NCI-H187 (cell line): ENCODE results near the gene CASP6.

Experiments
- DNase-seq, 2 experiments: peaks; one replicate each; lab custom pipeline; 2025; lab: John Stamatoyannopoulos, UW

Gene CASP6

GRCh38 chr4:109702950-109703663, at the start of gene CASP6:
Gene CASP6 (minus strand): TSS chr4:109703445. CDS start chr4:109703395, 50 bp downstream.
- peak; percentile 8 to 26 for DNase-seq

DNA sequence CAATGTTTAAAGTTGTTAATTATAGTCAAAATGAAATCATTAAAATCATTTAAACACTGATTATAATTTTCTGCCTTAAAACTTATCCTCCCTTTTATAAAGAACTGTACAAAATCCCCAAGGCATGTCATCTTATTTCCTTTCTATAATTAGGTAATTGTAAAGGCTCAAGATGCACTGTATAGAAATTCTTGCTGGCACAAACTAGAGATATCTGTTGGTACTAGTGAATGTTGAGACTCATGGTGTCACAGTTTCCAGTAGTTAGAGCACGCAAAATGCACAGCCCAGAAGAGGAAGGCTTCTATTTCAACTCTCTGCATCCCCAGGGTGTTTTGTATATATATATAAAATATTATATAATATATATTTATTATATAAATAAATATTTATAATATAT, 49.3 kb upstream of the CASP6 start:
- DNase-seq = no peak

GRCh38 chr4:109751852-109752251, 48.6 kb upstream of the CASP6 start:
- no peak for DNase-seq

DNA sequence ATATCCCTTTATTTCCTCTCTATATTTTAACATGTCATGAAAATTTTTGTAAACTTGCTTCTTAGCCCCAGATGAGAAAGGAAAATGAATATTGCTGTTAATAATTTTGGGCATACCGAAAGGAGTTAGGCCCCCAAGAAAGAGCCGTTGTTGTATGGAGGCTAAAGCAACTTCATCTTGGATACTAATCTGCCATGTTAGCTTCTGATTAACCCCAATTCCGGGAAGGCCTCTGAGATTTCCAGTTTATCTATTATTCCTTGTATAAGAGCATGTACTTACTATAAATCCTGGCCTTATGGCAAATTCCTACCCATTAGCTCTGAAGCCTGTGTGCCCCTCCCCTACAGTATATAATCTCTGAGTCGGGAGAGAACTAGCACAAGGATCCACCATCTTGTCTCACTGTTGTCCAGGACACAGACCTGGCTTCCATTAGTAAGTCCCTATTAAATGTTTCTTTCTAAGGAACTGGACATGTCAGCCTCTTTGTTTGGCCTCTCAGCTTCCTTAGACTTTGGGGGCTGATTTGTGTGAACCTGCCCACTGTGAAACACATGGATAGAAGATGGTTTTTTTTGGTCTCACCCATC, 47.5 kb upstream of the CASP6 start:
- no peak for DNase-seq

DNA sequence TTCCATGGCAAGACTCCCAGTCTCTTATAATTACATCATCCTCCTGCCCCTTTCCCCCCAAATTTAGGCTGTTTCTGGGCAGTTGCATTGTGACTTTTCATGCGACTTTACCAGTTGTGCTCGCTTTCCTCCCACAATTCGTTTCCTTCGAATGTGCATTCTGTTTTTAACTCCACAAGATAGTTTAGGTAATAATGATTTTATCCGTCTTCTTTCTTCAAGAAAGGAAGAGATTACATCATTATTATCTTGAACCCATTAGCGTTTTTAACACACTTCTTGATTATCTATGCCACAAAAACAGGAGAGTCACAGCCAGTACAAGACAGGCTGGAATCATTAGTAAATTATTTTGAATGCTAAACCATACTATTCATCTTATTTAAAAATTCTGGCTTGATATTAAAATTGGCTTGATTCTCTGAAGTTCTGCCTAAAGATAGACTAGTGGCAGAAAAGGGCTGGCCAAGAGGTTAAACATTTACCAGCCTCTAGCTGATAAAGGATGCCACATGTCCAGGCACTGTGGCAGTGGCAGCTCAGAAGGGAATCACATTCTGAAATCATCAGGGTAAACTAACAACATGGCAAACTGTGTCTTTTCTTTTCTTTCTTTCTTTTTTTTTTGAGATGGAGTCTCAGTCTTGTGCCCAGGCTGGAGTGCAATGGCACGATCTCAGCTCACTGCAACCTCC, 46.3 kb upstream of the CASP6 start:
- no peak for DNase-seq

DNA sequence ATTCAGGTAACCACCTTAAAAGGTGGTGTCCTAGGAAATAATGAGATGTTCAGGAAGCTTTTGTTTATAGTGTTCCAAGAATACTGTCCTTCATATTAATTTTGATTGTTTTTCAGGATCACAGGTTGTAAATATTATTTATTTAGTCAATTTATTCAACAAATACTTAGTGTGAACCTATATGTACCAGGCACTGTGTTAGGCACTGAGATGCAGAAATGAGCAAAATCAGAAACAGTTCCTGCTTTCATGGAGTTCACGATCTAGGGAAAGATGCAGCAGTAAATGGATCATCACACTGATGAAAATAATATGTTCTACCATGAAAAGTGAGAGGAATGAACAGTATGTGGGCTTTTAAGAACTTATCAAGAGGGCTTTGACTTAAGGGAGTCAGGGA, 44.9 kb upstream of the CASP6 start:
- no peak for DNase-seq

DNA sequence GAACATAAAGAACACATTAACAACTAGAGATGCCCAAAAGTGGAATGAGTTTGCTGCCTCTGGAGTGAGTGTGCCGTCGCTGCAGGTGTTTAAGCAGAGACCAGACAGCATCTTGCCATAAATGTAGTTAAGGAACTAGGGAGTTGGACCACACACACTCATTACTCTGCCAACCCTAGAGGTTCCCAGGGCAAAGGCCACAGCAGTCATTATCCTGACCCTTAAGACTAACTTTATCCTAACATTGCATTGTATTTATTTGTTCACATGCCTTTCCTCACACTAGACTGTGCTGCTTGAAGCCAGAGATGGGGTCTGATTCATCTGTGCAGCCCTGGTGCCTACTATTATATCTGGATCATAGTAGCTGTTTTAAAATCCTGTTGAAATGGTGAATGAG, 43.5 kb upstream of the CASP6 start:
- no peak for DNase-seq

GRCh38 chr4:109745830-109746229, 42.6 kb upstream of the CASP6 start:
- DNase-seq = no peak

- no peak for DNase-seq
These were observed 36.3 kb upstream of the CASP6 start for GRCh38 chr4:109739547-109739946.

DNA sequence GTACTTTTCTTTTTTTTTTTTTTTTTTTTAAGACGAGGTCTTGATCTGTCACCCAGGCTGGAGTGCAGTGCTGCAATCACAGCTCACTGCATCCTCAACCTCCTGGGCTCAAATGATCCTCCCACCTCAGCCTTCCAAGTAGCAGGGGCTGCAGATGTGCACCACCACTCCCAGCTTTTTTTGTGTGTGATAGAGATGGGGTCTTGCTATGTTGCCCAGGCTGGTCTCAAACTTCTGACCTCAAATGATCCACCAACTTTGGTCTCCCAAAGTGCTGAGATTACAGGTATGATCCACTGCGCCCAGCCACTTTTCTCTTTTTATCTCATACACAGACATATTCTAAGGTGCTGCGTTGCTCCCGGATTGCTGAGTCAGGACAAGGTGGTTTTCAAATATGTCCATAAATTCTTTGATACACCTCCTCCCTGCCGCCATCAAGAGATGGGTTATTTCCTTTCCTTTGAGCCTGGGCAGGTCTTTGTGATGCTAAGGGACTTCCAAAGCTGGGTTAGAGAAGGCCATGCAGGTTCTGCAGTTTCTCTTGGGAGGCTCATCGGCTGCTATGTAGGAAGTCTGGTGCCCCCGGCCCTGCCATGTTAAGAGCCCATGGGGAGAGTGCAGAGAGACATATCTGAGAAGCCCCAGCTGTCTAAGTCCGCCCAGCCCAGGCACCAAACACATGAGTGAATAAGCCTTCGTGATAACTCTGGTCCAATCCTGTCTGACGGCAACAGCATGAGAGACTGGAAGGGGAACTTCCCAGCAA, 35.0 kb upstream of the CASP6 start:
- DNase-seq = no peak

GRCh38 chr4:109735566-109736365, 32.5 kb upstream of the CASP6 start:
- DNase-seq = no peak

DNA sequence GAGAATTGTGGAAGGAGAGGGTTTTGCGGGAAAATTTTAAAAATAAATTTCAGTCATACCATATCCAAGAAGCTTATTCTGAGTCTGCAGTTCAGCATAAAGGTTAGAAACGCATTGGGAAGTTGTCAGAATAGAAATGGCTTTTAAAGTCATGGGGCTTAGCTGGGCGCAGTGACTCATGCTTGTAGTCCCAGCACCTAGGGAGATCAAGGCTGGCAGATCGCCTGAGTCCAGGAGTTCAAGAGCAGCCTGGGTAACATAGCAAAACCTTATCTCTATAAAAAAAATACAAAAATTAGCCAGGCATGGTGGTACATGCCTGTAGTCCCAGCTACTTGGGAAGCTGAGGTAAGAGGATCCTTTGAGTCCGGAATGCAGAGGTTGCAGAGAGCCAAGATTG, 30.5 kb upstream of the CASP6 start:
- no peak for DNase-seq

DNA sequence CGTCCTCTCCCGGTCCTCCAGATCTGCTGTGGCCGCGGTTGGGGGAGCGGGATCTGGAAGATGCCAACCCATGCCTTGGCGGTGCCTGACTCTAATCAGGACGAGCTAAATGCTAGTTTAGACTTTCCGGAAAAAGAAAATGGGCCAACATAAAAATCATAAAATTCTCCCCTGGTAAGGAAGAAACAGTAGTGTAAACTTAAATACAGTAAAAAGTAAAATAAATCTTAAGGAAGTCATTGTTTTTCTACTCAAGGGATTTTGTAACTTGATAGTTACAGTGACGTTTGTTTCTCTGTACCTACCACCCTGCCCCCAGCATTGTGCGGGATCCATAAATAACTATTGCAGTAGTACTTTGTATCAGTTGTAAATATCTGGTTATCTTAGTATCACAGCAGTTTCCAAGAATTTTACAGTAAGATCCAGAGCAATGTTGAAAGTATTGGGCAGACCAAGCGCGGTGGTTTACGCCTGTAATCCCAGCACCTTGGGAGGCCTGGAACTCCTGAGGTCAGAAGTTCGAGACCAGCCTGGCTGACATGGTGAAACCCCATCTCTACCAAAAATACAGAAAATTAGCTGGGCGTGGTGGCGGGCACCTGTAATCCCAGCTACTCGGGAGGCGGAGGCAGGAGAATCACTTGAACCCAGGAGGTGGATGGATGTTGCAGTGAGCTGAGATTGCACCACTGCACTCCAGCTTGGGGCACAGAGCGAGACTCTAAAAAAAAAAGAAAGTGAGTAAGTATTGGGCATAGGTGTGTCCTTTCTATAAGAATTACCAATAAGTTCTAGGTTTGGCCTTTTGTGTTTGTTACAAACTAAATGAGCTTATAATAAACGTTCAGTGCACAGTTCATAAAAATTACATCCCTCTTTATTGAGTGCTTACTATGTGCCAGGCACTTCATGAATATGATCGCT, 27.6 kb upstream of the CASP6 start:
- DNase-seq = no peak

GRCh38 chr4:109729718-109730618, 26.7 kb upstream of the CASP6 start, which contains the start of gene PLA2G12A:
Gene PLA2G12A (minus strand): TSS chr4:109730070. CDS start chr4:109729809, 261 bp downstream.
- DNase-seq = peak; percentile 65 to 72

- DNase-seq = no peak
These were observed 26.0 kb upstream of the CASP6 start for GRCh38 chr4:109729117-109729717.

GRCh38 chr4:109728385-109728784, 25.1 kb upstream of the CASP6 start:
- DNase-seq = no peak

GRCh38 chr4:109723110-109723509, 19.9 kb upstream of the CASP6 start:
- DNase-seq = no peak

DNA sequence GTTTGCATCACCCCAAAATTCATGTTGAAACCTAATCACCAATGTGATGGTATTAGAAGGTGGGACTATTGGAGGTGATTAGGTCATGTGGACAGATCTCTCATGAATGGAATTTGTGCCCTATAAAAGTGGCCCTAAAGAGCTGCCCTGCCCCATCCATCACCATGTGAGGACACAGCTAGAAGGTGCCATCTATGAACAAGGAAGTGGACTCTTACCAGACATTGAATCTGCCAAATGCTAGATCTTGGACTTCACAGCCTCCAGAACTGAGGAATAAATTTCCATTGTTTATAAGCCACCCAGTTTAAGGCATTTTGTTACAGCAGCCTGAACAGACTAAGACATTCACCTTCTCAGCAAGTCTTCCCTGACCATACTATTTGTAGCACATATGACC, 19.1 kb upstream of the CASP6 start:
- no peak for DNase-seq

DNA sequence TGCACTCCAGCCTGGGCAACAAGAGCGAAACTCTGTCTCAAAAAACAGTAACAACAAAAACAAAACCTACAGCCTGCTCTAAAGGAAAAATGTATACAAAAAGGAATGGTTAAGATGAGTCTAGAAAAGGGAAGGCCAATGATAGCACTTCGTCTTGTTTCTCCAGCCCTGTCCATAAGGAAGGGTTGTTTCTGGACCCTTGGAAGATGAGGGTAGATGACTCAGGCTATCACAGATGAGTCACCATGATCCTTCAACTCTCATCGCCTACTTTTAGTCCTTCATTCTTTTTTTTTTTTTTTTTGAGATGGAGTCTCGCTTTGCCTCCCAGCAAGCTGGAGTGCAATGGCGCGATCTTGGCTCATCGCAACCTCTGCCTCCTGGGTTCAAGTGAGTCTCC, 17.8 kb upstream of the CASP6 start:
- no peak for DNase-seq
